ENCODE results near the gene RPS15.

GRCh38 chr19:1395194-1396018, 42.8 kb upstream of the RPS15 start:
- TF ChIP-seq CTCF (IDR thresholded peaks at IDR 0.05) (no peak), POLR2A (IDR thresholded peaks at IDR 0.05) (no peak), POLR2AphosphoS5 (IDR thresholded peaks at IDR 0.05) (no peak), EP300 (IDR thresholded peaks at IDR 0.05) (no peak)
